Measurements from ENCODE around the gene PTGES.

- no peak for TF ChIP-seq CTCF (IDR thresholded peaks at IDR 0.05; ENCODE audit: low read depth, low read length)
- no peak for TF ChIP-seq EZH2phosphoT487 (IDR thresholded peaks at IDR 0.05; ENCODE audit: low read depth)
Observed at GRCh38 chr9:129779560-129780190, 26.8 kb upstream of the PTGES start.
